Stimulated activated CD4-positive, alpha-beta T cell treated with anti-CD3 and anti-CD28 coated beads, TNF-alpha, amount 100 ng/mL, for 4 hours (primary cell): ENCODE measurements around the gene CAPN8.

Experiments
- DNase-seq, 3 experiments: peaks; one replicate each; pipeline ENCODE4 v3.0.0-alpha.2; 2020; ENCODE audit warnings: low read depth in 3 of 3

Gene CAPN8

DNA sequence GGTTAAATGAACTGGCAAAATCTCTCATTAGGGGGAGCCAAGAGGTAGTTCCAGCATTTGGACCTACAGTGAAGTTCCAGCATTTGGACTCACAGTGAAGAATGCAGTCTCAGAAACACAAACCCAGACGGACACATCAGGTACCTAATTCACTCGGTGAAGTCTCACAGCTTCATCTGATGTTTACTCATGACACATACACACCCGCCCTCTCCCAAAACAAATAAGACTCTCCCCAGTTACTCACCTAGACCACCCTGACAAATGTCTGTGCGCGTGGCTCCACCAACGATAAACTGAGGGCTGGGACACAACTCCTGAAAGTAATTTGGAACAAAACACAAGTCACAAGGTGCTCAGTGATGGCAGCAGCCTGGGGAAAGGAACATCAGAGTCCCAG lies 11.4 kb downstream of the CAPN8 start:
- no peak for DNase-seq

DNA sequence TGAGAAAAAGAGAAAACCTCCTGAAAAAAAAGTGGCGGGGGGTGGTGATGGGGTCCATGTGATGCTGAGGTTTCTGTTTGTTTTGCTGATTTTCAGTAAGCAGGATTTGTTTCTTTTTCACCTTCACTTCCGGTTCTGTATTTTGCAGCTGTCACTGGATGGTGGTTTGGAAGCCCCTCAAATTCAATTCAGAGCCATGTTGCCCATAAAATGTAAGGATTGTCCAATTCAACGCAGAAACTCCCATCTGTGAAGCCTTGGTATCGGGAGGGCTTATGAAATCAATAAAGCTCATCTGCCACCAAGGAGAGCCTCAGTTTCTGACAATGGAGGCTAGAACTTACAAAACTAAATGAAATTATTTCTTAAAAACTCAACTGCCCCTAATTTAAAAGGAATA lies 12.1 kb downstream of the CAPN8 start:
- DNase-seq = no peak

DNA sequence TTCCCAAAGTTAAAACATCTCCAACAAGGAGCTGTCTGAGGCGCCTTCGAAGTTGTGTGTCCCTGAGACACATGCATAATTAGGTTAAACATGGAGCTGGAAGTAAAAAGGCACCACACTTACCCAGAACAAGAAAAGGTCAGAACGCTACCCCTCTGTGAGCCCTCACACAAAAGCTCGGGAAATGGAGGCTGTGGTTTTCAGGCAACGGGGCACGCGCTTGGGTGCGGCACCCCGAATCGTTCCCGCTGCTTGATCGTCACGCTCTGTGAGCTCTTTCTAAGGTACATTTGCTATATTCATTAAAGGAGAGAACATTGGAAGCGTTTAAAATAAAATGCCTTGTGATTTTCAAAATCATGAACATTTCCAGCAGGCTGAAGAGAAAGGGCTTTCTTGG lies 12.5 kb downstream of the CAPN8 start:
- no peak for DNase-seq

- no peak for DNase-seq
Observed at GRCh38 chr1:223652436-223652941, 13.0 kb downstream of the CAPN8 start.

DNA sequence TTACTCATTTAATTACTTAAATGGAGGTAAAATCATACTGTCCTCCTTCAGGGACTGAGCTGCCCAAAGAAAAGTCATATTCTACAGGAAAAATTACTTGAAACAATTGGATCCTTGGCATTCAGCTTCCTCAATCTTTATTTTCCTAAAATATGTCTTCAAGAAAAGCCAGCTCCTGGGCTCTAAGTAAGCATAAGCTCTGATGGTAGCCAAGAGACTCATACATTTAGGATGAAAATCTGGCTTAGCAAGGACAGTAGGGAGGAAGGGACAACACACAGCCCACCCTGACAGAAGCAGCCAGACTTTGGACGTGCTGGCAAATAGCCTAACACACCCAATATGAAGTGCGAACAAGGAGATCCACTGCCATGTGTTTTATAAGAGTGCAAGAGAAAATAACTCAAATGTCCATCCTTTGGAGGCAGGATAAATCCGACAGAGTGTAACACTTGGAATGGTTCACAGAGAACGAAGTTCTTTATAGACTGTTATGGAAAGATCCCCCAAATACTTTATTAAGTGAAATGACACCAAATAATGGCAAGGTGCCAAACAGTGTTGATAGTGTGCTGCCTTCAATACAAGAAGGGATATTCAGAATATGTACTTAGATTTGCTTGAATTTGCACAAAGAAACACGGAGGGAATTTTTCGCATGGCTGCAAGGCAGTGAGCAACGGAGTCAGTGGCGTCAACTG lies 14.1 kb downstream of the CAPN8 start:
- no peak for DNase-seq

DNA sequence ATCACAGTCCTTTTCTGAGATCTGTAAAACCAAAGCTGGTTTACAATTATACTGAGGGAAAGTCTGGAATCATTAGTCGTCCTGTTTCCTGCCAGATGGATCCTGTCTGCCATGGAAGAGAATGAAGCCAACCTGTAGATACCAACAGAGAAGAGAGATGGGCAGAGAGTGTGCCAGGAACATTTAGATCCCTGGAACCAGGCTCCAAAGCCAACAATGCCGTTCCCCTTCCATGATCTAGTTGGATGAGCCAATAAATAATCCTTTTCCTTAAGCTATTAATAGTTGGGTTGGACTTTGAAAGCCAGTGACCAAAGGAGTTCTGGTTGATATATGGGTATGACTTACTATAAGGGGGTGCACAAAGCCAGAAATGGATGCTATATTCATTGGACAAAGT lies 15.0 kb downstream of the CAPN8 start:
- no peak for DNase-seq

DNA sequence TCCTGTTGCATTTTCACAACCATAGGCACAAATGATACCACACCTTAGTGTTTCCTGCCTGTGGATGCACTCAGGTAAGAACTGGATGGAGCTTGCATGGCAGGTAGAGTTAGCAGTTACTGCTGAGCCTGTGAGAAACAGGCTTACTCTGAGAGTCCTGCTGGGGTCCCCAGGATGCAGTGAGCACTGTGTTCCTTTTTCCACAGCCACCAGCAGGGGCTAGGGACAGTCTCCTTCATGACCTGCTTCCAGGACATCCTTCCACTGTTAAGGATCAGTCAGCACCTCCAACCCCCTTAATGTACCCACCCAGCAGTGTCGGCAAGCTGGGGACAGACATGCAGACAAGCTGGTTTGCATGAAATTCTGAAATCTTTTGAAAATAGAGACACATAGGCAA lies 16.3 kb downstream of the CAPN8 start:
- no peak for DNase-seq

DNA sequence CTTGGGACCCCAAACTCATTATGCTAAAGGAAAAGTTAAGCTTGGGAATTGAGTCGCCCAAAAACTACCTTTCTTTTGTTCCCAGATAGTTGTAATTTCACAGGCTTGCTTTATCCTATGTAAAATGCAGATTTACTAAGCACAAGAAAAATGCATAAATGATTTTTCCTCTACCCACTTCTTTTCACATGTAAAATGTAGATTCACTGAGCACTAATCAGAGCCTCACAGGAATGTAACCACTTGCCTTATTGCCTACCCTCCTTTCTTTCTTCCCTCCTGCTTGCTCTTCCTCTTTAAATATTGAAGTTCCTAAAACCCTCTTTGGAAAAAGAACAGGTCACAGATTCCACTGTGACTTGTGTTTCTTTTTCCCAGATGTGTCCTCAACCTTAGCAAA lies 18.3 kb downstream of the CAPN8 start:
- DNase-seq = no peak

DNA sequence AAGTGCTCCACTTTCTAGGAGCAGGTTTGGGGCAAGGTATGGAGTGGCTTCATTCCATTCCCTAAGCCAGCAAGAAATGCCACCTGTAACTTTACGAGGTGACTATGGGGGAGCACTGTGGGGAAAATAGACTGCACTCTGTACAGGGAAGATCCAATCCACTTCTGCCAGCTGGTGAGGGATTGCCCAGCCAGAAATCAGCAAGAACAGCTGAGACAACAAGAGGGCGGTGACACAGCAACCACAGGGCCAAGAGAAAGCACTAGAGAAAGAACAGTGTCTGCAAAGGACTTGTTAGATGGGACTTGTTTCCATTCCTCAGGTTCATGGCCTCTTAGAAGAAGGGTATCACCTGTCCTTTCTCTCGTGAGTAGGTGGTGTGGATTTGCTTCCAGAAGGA lies 19.6 kb downstream of the CAPN8 start:
- no peak for DNase-seq

DNA sequence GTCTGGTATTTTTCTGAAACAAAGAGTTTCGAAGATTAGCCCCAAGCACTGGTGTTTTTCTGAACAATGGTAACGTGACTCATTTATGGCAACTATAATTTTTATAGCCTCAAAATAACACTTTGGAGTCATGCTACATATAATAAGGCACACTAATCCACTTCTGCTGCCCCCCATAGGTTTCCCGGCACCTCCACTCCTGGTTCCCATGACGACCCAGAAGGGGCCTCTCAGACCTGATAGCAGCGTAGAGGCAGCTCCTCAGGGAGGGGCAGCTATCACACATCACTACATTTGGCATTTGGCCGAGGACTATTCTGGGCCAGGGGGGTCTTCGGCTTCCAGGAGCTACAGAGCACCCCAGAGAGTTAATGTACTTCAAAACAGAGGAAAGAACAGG lies 23.3 kb downstream of the CAPN8 start:
- DNase-seq = no peak

DNA sequence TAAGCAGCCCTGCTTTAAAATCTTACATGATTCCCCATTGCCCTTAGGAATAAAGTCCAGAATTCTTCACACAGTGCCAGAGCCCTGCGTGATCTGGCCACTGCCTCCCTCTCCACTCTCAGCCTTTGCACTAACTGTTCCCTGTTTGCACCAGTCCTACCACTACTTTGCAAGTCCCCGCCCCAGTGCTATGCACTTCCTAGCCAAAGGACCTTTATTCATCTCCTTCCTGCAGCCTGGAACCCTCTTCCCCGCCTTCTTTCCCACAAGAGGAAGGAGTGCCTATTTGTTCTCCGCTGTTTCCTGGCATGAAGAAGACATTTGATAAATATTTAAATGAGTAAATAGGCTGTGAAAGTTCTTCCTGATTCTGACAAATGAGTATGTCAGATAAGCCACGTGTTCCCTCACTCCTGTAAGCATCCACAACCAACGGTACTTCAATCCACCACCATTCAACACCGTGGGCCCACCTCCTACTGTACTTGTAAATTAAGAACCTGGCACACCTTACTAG lies 23.9 kb downstream of the CAPN8 start:
- DNase-seq = no peak

- DNase-seq = no peak
Observed at GRCh38 chr1:223639331-223639749, 26.2 kb downstream of the CAPN8 start.

GRCh38 chr1:223635236-223635635 lies 30.3 kb downstream of the CAPN8 start:
- DNase-seq = no peak

- no peak for DNase-seq
Observed at GRCh38 chr1:223634423-223634822, 31.1 kb downstream of the CAPN8 start.

DNA sequence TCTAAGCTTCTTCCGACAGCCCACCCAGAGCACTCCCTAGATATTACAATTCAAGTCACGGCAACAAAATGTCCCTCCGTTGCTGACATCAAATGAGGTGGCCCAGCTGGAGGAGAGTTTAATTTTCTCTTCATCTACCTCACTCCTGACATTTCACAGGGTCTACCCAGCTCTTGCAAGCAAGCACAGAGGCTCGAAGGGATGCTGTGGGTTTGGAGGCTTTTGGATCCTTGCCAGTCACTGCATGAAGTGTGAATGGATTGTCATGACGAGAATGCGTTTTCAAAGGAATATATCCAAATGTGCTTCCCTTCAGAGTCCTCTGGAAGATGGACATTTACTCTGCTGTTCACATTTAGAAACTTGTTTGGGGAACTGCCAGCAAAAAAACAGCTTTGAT lies 33.5 kb downstream of the CAPN8 start:
- DNase-seq = no peak

DNA sequence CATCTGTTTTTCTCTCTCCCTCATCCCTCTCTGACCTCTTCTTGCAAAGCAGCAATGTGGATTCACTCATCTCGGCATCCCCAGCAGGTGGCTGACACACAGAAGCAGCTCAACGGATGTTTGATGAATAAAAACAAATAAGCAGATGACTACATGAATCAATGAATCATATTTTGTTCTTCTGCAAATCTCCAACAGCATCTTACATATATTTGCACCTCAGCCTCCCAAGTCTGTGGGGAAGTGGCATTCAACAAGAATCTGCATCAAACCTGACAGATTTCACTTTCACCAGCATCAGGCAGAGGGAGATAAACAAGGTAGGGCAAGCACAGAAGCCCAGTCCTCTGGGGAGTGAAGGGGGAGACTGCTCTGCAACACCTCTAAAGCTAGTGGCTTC lies 34.0 kb downstream of the CAPN8 start:
- no peak for DNase-seq

DNA sequence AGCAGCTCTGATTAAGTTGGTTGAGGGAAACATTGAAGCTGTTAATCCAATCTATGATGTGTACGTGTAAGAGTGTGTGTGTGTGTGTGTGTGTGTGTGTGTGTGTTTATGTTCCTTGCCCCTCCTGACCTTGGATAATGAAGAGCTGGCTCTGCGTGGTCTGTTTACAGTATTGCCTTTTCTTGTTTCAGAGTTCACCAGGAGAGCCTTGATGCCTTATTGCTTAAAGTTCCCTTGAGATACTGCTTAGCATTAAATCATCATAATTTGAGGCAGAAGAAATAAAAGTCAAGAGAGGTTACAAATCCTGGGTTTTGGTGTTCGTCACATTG lies 36.4 kb downstream of the CAPN8 start:
- no peak for DNase-seq

DNA sequence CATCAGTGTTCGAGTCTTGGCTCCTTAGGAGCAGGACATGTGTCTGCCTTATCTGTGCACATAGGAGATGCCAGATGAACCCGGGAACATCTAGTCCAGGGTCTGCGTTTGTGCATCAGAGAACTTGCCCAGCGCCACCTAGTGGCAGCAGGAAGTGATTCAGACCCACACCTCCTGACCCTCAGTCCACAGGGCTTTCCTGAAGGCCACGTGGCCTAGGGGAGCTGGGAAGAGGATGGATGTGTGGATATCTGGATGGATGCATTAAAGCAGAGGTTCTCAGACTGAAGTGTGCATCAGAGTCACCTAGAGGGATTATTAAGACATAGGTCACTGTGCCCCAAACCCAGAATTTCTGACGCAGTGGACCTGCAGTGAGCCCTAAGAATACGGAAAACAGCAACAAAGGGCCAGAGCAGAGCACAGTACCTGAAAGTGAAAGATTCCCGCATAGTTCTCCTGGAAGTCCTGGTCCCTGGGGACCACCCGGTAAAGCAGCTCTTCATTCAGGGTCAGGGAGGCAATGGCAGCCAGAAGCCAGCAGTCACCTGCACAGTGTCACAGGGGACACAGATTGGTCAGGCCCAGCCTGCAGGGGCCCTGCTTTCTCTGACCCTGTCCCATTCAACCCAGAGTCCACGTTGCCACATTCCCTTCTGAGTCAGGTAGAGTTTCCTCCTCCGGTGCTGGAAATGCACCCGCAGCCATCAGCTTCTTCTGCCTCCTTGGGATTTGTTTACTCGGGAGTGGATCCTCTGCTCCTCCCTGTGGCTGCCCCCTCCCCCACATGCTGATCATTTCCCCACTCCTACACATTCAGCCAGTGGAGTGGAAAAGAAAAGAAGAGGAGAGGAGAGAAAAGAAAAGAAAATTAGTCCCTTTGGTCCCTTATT lies 37.0 kb downstream of the CAPN8 start:
- peak; percentile 7 to 10 (median 8) for DNase-seq

- DNase-seq = no peak
Observed at GRCh38 chr1:223622132-223622842, 43.2 kb downstream of the CAPN8 start.

DNA sequence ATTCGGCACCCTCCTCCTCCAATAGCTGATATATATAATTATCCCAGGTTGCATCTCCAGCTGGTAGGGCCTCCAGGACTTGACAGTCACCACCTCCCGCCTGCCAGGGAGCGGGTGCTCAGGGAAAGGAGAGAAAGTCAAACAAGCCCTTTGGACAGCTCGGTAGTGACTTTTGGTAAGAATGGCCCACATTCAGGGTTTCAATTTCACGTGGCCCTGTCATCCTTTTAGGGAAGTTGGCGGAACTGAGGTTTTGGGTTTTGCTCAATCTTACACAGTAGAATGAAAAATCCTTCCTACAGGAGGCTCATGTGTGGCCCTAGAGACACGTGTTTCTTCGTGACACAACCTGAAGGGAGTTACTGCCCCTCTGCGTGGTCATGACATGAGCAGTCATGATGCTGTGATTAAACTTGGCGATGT lies 44.2 kb downstream of the CAPN8 start:
- DNase-seq = no peak

DNA sequence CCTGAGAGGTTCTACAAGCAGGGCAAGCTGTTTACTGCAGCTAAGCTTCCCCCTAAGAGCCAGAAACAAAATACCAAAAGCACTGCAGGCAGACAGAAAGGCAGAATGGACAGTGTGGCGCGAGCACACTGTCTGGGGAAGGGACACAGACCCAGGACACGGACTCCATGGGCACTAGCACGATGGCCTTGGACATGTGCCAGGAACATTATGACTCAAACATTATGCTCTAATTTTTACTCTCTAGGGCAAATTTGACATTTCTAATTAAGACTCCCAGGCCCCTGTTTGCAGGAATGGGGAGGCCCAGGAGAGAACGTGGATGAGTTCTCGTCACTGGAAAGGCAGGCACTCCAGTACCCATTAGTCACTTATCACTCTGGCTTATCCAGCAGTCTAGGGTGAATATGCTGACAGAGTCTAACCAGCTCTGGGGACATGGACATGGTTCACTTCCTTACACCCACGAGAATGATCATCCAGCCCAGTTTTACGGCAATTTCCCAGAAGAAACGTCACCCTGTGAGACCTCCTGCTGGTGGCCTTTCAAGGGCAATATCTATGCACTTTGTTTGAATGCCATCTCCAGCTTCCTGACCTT lies 45.1 kb downstream of the CAPN8 start:
- DNase-seq = no peak

DNA sequence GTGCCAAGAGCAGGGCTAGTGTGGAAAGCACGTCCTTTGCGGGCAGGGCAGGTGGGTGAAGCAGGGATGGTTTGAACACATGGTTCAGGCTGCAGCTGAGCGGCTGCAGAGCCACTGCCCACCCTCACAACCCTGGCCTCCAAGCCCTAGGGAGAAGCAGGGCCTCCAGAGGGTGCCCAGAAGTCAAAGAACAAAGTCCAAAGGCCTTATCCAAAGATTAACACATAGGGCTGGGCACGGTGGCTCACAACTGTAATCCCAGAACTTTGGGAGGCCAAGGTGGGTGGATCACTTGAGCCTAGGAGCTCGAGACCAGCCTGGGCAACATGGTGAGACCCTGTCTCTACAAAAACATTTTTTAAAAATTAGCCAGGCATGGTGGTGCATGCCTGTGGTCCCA lies 46.8 kb downstream of the CAPN8 start:
- DNase-seq = no peak
